GM12875 (cell line): ENCODE measurements around the gene ZNF831.

Experiments used
- H3K4me3 ChIP-seq: one replicate; pipeline ENCODE4 v1.5.1; 2011; ENCODE audit warnings: low read depth, low read length, control low read depth
- CTCF ChIP-seq: IDR thresholded peaks from 2 replicates; pipeline ENCODE4 v1.5.1; 2011; ENCODE audit warnings: low read depth, mild to moderate bottlenecking, control low read depth, inconsistent platforms, low read length, moderate library complexity, borderline replicate concordance; ENCODE audit not compliant: insufficient read depth

Gene ZNF831

DNA sequence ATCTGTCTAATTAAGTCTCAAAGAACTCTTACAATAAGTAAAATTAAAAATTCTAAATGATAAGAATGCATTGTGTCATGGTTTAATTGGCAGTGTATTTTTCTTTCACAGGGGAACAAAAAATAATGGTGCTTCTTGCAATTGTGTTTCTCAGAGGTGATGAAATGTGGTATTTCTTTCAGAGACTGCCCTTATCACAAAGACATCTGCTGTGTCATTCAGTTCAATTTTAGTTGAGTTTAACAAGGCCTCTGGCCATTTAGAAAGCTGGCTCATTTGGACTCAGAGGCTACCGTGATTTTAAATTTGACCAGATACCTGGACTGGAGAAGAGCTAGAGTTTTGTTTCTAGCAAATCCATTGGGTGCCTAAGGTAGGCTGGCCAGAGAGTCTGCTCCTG lies 23.6 kb upstream of the ZNF831 start:
- TF ChIP-seq CTCF: no peak

GRCh38 chr20:59141818-59142581 lies 21.6 kb upstream of the ZNF831 start:
- no peak for TF ChIP-seq CTCF

More for the DNA sequence above, 23.6 kb upstream of the ZNF831 start:
- H3K4me3 ChIP-seq: no peak overlapping the region

DNA sequence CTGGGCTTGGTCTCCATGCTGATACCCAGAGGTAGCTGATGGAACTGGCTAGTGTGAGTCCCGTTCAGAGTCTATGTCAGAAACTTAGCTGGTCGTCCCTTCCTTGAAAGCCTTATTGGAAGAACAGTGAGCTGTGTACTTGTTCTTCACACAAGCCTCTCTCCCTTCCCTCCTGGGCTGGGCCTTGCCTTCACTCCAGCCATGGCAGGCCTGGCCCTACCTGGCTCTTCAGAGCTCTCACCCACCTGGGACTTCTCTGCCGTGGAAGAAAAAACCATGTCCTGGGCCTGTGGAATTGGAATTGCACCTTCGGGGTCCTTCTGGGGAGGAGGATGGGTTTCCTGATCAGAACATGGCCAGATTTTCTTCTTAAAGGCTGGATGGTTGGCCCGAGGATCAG lies 20.3 kb upstream of the ZNF831 start:
- TF ChIP-seq CTCF: no peak

More at GRCh38 chr20:59141818-59142581, 21.6 kb upstream of the ZNF831 start:
- no peak overlapping the region for H3K4me3 ChIP-seq

GRCh38 chr20:59144179-59144830 lies 19.3 kb upstream of the ZNF831 start:
- TF ChIP-seq CTCF: no peak
- H3K4me3 ChIP-seq: no peak overlapping the region

More for the DNA sequence above, 20.3 kb upstream of the ZNF831 start:
- H3K4me3 ChIP-seq: no peak overlapping the region

- TF ChIP-seq CTCF: no peak
- no peak overlapping the region for H3K4me3 ChIP-seq
Measured at GRCh38 chr20:59144831-59145196, 18.8 kb upstream of the ZNF831 start.

GRCh38 chr20:59145247-59145923 lies 18.2 kb upstream of the ZNF831 start:
- no peak for TF ChIP-seq CTCF
- H3K4me3 ChIP-seq: no peak overlapping the region
